ENCODE measurements around the gene NPW.
"Not testable (repeated sequence)": the region's sequence is repeated elsewhere in the genome, so short reads cannot be mapped to it uniquely, and the experiment has no call there.

Gene NPW

DNA sequence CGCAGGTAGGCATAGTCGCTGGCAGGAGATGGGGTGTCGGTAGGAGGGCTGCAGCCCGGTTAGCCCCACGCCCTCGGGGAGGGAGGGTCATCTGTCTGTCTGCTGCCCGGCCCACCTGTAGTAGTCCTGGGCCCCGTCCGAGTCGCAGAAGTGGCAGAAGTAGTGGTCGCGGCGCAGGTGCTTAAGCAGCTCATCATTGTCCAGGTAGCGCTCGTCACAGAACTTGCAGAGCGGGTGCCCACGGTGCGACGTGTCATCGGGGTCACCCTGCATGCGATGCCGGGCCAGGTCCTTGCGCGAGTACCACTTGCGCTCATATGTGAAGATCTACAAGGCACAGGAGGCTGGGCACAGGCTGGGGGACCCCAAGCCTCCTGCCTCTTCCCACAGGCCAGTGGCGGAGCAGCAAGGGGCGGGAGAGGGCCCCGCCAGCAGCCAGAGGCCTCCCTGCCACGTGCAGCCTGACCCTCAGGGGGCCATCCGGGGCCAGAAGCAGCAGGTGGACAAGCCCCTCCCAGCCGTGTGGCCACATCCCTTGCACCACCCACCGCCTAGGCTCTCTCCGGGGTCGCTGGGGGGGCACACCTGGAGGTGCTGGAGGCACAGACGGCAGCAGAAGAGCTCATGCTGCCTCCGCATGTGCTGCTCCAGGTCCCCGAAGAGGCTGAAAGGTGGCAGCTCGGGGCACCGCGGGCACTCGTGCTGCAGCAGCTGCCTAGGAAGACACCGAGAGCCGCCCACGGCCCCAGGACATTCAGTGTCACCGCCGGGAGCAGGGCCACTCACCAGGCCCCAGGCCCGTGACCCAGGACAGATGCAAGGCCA lies 17.0 kb upstream of the NPW start:
- DNase-seq (ENCODE audit: low spot score) = no peak

DNA sequence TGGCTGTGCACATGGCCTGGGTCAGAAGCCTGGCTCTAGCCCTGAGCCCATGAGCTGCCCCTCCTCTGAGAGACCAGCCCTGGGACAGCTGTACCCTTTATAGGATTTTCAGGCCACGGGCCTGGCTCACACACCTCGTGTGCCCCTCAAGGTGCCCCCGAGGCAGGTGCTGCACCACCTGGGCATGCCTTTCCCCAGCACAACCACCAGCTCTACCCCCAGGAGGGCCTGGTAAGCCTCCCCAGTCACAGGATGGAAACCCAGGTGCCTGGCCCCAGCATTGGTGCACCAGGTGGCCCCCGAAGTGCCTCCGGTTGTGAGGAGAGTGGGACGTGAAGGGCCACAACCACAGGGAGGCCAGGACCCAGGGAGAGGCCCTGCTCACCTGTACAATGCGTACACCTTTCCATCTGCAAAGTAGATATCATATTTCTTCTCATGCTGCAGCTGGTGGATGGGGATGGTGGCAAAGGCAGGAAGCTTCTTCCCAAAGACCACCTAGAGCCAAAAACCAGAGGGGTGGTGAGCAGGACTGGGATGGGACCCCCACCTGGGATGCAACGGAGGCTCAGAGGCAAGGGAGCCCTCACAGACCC lies 16.3 kb upstream of the NPW start:
- no peak for DNase-seq (ENCODE audit: low spot score)

DNA sequence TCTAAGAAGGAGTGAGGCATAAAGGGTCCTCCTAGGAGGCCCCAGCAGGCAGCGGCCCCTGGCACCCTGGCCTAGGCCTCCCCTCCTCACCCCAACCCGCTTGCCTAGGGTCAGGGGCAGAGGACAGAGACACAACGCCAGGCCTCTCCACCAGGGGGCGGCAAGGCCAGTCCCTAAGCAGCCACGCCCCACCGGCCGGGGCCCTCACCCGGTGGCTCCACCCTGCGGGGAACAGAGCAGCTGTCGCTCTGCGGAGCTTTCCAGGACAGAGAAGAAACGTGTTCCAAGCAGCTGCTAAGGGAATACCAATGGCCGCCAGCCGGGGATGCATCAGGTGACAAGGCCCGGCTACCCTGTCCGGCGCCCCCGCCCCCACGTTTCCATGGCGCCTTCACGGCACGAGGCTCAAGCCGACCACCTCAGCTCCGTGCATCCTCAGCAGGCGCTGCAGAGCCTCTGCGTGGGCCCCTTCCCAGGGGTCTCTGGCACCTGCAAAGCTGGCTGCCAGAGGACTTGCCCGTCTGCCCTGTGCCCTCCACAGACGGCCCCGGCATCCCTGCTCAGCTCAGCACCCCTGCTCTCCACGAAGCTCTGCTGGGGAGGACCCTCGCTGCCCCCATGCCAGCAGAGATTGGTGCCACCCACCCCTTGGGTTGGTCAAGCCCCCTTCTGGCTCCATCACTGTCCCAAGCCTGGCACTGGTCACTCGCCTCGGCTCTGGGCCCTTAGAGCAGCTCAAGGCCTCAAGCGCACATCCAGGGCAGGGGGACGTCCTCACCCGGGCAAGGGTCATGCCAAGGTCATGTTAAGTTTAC lies 15.6 kb upstream of the NPW start:
- DNase-seq (ENCODE audit: low spot score) = peak; percentile 73

DNA sequence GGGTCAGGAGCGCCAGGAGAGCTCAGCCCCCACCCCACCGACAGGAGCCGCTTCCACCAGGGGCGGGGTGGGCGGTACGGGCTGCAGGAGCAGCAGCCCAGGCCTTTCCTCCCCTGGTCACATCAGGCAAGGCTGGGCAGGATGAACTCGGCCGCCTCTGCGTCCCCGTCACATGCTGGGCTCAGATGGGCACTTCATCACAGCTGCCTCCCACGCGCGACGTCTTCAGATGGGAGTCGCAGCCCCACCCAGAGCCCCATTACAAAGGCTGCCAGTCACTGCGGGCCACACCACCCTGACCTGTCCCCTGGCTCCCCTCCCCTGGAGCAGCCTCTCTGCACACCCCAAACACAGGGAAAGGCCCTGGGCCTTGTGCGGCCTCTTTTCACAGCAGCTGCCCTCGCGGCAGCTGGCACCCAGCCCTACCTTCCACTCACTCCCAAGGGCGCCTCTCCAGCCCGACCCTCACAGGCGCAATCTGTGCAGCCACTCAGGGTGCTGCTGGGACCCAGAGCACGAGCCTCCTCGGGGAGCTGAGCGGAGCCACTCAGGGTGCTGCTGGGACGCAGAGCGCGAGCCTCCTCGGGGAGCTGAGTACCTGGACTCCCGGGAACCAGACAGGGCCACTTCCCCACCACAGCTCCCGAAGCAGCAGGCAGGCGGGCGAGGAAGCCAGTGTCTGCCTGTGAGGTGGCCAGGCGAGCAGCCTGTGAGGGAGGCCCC lies 14.6 kb upstream of the NPW start:
- DNase-seq (ENCODE audit: low spot score) = no peak

DNA sequence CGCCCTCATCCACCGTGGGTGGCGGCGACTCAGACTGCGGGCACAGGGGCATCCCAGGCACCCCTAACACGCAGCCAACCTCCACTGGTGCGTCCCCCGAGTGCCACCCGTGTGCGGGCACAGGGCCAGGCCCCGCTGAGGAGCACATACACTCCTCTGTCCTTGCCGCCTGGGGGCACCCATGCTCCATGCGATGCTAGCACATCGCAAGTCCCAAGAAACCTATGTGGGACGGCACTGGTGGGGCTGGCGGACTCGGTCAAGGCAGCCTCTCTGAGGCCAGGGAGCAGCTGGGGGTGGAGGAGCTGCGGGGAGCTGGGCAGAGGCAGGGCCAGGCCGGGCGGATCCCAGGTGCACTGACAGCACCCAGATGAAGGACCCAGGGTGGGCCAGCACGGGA lies 13.9 kb upstream of the NPW start:
- no peak for DNase-seq (ENCODE audit: low spot score)

DNA sequence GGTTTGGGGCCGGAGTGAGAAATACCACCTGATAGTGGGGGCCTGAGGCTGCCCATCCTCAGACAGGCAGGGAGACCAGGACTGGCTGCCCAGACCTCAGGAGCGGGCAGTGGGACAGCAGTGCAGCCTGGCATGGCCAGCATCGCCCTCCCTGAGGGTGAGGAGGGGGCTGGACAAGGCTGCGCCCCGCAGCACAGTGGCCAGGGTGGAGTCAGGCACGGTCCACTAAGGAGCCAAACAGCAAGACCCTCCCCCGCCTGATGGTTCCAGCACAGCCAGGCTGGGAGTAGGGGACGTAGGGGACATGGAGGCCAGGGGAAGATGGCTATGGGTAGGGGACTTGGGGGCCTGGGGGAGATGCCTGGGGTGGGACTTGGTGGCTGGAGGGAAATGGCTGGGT lies 13.3 kb upstream of the NPW start:
- DNase-seq (ENCODE audit: low spot score) = no peak

DNA sequence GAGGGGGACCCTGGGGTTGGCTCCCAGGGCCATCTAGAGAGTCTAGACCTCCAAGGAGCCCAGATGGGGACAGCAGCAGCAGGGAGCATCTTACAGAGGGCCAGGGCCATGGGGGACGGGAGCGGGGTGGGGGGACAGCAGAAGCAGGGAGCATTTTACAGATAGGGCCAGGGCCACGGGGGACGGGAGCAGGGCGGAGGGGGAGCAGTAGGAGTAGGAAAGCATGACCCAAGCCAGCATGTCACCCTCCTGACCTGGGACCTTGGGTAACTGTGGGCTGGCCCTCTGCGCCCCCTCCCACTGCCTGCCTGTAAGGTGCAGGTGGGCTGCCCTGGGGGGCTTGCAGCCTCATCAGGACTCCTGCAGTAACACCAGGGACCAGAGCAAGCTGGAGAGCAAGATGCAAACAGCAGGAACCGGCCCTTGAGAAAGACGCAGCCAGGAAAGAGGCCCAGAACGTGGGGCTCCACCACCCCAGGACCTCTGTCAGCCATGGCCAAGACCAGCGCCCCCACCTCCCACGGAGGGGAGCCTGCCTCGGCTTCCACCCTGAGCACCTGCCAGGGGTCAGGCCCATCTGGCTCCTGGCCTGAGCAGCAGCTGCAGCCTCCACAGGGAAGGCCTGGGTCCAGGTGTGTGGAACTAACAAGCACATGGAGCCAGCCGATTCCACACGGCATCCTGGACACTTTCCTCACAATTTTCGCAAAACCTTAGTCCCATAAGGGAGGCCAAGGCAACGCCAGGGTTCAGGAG lies 12.3 kb upstream of the NPW start:
- DNase-seq (ENCODE audit: low spot score) = no peak

DNA sequence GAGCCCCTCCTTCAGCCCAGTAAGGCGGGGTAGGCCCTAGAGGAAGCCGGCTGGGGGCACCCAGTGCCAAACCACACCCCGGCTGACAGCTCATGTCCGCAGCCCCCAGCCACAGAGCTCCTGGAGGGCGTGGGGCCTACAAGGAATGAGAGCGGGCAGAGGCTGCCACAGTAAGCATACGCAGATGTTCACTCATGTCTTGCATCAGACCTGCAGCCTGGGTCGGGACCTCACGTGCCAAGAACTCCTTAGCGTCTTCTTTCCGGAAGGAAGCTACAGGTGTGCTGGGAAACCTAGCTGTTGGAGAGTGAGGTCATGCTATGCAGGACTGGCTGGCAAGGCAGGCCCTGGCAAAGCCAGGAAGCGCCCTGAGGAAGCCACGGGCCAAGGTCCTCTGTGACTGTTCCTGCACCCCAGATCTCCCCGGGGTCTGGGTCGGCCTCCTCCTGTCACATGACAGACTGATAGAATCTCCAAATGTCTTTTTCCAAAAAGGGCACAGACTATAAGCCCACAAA lies 11.5 kb upstream of the NPW start:
- DNase-seq (ENCODE audit: low spot score) = no peak

DNA sequence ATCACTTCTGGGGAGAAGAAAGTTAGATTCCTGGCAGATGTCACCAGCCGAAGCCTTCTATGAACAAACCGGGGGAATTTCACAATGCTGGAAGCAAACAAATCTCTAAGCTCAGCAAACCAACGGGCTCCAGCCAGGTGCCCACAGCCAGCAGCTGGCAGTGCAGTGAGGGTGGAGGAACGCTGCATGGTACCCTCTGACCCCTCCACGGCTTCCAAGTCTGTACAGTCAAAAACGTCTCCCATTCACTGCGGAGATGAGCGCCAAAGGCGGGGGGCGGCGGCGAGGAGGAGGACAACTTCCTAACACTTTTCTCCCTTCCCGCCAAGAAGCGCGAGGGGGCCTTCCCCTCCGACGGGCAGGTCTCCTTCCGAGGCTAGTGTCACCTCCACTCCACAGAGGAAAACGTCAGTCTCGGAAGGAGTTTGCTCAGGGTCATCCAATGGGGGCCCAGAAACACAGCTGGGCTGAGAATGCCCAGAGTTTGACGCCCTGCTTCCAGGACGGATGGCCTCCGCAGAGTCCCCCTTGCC lies 10.9 kb upstream of the NPW start:
- DNase-seq (ENCODE audit: low spot score) = no peak

DNA sequence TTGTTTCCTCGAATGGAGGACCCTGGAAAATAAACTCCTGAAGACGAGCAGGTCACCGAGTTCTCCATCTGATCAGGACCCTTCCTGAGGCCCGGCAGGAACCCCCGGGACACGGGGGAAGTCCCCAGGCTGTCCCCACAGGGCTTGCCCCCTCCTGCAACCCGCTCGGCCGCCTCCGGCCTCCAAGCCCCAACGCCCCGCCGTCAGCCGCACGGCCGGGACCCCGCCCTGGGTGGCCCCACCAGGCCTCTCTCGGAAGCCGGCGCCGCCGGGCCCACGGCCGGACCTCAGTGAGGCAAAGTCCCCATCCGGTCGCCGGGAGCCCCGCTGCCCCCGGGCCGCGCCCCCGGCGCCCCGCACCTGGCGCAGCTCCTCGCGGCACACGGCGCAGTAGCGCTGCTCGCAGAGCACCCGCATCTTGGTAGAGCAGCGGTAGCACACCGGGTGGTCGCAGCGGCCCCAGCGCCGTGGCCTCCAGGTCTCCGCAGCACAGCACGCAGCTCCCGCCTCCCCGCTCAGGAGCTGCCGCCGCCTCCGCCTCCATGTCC lies 10.3 kb upstream of the NPW start:
- no peak for DNase-seq (ENCODE audit: low spot score)

DNA sequence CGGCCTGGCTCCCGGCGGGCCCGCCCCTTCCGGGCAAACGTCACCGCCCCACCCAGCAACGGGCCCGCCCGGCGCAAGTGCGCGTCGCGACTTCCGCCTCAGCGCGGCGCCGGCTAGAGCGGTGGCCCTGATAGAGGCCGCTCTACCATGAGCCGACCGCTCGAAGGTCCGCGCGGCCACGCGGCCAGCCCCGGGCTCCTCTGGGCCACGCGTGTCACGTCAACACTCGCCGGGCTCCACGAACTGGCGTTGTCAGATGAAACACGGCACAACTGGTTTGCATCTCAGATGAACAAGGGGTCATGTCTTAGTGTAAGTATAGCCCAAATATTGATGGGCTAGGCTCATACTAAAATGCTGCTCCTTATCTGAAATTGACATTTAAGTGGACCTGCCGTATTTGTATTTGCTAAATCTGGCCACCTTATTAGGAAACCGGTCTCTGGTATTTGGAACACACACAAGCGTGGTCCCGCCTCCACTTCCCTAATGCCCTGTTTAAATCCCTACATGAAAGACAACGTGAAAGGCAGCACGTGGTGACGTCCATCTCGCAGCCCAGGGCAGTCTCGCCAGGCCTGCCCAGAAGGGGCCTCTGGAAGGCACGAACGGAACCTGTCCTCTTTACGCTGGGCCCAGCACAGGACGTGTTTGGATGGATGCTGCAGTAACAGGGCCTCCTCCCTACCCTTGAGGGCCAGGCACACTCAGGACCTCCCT lies 9.6 kb upstream of the NPW start, which contains the start of gene ZNF598:
Gene ZNF598 (minus strand): TSS at position 31 of the 720 bp plus-strand sequence.
- peak; percentile 82 for DNase-seq (ENCODE audit: low spot score)

DNA sequence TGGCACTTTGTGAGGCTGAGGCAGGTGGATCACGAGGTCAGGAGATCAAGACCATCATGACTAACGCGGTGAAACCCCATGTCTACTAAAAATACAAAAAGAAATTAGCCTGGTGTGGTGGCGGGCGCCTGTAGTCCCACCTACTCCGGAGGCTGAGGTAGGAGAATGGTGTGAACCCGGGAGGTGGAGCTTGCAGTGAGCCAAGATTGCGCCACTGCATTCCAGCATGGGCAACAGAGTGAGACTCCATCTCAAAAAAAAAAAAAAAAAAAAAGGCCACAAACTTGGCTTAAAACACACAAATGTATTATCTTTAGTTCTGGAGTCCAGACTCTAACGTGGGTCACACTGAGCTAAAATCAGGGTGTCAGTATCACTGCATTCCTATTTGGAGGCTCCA lies 7.9 kb upstream of the NPW start:
- DNase-seq (ENCODE audit: low spot score) = not testable (repeated sequence)

DNA sequence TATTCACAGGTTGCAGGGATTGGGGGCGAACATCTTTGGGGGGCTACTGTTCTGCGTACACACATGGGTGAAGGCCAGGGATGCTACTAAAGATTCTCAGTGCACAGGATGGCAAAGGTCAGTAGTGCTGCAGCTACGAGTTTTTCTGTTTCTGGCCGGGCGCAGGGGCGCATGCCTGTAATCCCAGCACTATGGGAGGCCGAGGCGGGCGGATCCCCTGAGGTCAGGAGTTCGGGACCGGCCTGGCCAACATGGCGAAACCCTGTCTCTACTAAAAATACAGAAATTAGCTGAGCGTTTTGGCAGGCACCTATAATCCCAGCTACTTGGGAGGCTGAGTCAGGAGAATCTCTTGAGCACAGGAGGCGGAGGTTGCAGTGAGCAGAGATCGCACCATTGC lies 6.1 kb upstream of the NPW start:
- DNase-seq (ENCODE audit: low spot score) = no peak

DNA sequence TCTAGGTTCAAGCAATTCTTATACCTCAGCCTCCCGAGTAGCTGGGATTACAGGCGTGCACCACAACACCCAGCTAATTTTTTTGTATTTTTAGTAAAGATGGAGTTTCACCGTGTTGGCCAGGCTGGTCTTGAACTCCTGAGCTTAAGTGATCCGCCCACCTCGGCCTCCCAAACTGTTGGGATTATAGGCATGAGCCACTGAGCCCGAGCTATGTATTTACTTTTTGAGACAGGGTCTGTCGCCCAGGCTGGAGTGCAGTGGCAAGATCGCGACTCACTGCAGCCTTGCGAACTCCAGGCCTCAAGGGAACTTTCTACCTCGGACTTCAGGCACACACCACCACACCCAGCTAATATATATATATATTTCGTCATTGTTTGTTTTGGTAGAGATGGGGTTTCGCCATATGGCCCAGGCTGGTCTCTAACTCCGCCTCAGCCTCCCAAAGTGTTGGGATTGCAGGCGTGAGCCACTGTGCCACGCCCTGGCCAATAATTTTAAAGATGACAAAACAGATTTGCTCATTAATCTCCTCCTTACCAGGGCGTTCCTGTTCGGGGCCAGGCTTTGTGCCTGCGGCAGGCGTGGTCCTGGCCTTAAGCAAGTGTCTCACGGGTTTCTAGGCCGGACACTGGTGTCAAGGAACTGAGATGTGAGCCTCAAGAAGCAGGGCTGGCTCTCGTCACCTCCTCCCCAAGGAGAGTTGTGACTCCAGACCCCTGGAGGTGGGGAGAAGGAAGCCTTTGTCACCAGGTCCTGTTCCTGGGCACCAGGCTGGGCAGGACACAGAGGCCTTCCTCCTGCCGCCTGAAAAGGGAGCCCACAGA lies 4.3 kb upstream of the NPW start:
- no peak for DNase-seq (ENCODE audit: low spot score)

DNA sequence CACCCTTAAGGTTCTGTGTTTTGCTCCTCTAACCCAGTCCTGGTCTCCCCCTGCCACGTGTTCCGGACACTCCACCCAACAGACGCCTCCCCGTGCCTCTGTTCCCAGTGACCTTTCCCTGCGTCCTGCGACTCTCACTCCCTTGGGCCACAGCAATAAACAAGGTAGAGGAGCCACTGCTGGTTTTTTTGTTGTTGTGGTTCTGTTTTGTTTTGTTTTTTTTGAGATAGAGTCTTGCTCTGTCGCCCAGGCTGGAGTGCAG lies 3.7 kb upstream of the NPW start:
- DNase-seq (ENCODE audit: low spot score) = no peak

DNA sequence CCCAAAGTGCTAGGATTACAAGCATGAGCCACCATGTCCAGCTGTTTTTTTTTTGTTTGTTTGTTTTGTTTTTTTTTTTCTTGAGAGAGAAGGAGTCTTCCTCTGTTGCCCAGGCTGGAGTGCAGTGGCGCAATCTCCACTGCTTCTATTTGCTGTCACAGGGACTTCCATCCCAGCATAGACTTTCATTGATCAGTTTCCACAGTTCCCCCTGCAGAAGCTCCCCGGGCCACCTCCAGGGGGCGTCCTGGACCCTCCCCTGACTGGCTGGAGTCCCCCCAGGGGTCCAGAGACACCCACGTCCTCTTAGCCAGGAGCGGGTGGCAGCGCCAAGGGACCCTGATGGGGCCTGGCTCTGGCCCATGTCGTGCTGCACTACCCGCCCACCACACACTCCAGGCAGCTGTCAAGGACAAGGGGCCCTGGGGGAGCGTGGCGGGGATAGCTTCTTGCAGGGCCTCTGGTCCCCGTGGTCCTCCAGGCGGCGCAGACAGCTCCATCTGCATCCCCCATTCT lies 3.1 kb upstream of the NPW start:
- DNase-seq (ENCODE audit: low spot score) = no peak

DNA sequence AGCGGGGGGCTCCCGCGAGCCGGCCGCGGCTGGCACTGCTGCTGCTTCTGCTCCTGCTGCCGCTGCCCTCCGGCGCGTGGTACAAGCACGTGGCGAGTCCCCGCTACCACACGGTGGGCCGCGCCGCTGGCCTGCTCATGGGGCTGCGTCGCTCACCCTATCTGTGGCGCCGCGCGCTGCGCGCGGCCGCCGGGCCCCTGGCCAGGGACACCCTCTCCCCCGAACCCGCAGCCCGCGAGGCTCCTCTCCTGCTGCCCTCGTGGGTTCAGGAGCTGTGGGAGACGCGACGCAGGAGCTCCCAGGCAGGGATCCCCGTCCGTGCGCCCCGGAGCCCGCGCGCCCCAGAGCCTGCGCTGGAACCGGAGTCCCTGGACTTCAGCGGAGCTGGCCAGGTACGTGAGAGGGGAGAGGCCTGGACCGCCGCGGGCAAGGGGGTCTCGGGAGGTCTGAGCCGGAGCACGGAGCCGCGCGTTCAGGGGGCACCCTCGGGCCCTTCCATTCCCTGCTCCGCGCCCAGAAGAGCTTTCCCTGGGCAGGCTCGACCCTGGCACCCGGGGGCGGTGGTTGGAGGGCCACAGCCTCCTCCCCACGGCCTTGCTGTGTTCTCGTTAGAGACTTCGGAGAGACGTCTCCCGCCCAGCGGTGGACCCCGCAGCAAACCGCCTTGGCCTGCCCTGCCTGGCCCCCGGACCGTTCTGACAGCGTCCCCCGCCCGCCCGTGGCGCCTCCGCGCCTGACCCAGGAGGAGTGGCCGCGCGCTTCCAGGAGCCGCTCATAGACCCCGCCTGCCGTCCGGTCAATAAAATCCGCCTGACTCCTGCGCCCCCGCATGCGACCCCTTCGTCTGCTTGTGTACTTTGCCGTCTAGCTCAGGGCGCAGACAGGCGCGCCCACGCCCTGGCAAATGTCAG lies 591 bp downstream of the NPW start:
- no peak for DNase-seq (ENCODE audit: low spot score)

DNA sequence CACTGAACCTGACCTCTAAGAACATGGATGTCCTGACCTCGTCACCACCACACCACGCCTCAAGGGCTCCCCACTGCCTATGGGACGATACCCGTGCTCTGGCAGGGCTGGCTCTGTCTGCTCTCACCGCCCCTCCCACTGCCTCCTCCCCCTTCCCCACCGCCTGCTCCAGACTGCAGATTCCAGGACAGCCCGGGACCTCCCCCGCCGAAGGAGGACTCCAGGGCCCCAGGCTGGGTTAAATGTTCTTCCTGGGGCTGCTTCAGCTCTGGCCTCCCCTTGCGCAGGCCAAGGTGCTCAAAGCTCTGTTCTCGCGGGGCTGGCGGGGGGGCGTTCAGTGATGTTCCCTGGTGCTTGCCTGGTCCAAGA lies 3.1 kb downstream of the NPW start:
- DNase-seq (ENCODE audit: low spot score) = no peak
